GM21619 (cell line): ENCODE data around the gene SND1.

ENCODE experiments used
- ATAC-seq: cut with Tn5 transposase; IDR thresholded peaks from one replicate; pipeline ENCODE4 v1.9.1; 2021; ENCODE audit not compliant: unreplicated experiment

SND1 gene

DNA sequence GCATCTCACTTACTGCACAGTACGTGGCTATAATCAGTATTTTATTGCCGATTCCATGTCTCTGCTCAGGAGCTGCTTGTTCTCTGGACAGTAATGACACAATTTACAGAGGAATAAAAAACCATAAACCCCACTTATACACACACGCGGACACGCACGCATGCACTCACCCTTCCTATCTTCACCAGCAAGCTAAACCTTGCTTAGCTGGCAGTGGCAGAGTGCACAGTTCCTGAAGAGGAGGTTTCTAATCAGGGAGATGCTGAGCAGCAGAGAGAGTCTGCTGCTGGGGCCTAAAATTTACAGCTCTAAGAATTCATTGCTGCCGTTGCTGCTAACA lies 66.3 kb downstream of the SND1 start:
- no peak for ATAC-seq

DNA sequence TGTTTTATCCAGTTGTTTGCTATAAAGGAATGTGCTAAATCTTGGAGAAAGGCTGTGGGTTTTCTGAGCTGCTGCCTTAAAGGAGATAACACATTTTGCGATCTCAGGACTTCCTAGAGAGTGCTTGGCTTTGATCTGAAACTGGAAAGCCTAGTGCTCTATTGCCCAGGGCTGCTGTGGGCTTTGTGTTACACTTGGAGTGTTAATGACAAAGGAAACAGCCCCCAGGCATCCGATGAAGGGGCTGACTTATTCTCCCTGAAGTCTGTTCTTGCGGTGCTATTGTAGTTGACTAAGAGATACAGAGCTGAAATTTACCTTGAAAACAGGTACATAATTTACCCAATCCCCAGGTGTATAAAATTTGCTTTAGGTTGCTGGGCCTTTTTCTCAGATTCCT lies 74.5 kb downstream of the SND1 start:
- no peak for ATAC-seq

DNA sequence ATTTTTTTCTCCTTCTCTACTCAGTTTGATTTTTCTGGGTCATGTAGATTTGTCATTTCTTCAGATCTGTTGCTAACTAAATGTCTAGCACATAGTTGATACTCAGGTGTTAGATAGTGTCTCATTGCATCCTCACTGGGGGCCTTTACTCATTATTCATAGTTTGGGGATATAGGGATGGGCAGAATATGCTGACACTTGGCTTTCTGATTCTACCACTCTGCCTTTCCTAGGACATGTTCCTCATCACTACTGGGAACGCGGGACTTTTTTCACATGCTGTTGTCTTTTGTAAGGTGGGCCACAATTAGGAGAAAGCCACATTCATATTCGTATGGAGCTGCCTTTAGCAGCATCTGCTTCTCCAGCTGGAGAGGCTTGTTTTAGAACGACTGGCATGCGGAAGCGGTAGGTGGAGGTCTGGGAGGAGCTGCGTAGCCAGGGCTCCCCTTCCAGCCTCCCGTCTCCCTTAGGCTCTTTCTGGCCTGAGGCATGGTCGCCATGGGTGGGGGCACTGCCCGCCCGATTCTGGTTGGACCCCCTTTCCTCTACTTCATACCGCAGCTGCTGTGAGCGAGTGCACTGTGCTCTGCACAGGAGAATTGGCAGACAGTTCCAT lies 78.8 kb downstream of the SND1 start:
- no peak for ATAC-seq

DNA sequence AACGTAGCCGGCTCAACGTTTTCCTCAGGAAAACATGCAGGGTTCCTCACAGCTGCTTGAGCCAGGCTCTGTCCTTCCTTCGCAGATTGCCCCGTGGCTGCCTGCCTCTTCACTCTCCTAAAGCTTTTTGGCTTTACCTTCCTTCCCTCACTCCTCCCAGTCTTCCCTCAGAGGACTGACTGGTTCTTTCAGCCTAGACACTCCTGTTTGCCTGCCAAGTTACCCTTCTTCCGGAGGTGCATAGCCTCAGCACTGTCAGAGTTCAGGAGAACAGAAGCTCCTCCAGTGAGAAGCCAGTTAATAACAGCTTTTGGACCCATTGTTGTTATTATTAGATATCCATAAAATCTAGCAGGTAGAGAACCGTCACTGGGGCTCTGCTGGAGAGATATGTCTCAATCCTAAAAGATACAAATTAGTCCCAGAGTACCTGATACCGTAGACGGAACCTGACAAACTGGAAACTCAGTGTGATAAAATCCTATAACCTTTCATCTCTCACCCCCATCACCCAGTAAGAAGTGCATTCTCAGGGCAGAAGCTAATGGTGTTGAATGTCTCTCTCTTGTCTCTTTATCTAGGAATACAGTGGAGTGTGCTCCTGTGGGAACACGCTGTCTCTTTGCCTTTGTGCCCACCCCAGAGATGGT lies 79.6 kb downstream of the SND1 start:
- ATAC-seq = no peak

DNA sequence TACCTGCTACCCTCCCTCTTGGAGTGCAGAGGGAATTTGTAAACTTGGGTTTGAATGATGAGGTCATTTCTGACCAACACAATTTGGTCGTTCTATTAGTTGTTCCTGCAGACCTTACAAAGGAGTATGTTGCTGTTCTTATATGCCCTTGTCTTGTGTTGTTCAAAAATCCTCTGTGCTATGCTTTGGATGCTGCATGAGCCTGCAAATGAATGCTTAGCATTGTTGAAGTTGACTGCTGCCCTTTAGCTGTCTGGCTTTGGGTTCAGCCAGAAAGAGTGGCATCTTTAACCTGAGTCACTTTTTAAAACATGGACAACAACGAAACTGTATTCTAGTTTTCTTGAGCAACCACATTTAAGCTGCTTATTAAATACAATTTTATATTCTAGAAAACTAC lies 80.3 kb downstream of the SND1 start:
- no peak for ATAC-seq

DNA sequence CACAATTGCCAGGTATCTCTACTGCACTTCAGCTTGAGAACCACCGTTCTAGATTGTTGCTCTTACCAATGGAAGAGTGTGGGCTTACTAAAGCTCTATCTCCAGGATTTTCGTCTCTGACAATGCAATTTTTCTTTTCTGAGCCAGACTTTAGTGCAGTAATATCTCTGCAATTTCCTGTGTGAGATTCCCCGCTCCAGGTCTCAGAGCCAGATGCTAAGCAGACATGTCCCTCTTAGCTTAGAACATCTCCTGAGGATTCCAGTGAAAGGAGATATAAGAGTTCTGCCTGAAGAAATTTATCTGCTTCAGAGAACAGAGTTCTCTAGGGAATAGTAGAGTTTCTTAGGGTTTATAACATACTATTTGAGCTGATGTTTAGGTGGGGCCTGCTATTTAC lies 82.0 kb downstream of the SND1 start:
- no peak for ATAC-seq

DNA sequence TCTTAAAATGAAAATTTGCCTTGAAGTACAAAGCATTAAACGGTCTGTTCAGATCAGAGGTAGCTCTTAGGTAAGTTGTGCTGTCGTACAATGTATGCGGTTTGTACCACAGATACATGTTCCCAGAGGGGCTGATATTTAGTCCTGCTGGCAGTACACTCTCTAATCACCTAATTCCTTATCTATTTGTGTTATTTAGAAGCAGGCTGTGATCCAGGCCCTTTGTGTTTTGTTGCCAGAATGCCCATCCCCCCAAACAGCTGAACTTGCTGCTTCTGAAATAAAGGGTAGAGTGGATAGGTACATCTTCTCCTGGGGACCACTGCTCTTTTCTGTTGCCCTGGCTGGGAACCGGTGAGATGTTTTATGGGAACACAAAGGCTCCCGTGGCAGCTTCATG lies 84.5 kb downstream of the SND1 start:
- ATAC-seq = no peak

DNA sequence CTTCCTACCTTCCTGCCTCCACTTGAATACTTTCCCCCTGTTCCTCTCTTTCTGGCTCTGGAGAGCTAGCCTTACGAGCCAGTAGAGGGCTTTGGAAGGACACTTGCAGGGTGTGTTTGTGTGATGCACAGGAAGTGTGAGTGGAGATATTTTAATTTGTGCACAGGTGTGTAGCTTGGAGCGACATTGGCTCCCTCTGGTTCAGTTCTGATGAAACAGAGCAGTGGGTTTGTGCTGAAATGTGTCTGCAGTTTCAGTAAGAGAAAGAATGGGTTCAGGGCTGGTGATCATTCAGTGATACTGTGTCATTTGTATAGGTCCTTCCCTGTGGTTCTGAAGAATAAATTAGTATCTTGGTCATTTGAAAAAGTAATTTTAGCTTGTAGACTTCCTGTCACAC lies 86.9 kb downstream of the SND1 start:
- ATAC-seq = no peak

DNA sequence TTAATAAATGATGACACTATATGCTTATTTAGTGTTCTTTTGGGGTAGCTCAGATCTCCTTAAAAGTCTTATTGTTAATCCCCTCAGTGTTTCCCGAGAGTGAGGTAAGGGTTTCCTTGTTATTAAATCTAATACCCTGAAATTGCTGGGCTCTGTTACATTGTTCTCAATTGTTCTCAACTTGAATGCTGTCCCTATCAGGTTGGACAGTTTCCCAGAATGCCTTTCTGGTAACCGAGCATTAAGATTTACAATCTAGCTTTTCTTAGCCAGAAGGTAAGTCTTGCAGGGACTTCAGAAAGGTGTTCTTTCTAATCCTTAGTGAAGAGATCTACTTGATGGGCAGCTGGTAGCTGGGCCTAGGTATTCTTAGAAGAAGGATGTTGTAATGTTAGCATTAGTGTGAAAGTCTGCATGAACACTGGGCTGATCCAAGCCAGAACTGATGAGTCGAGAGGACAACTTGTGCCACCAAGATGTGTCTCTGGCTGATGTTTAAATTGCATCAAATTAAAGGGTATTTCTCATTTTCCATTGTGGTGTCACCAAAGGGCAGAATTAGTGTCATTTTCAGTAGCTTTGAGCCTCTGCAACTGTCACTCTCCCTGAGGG lies 89.9 kb downstream of the SND1 start:
- no peak for ATAC-seq

DNA sequence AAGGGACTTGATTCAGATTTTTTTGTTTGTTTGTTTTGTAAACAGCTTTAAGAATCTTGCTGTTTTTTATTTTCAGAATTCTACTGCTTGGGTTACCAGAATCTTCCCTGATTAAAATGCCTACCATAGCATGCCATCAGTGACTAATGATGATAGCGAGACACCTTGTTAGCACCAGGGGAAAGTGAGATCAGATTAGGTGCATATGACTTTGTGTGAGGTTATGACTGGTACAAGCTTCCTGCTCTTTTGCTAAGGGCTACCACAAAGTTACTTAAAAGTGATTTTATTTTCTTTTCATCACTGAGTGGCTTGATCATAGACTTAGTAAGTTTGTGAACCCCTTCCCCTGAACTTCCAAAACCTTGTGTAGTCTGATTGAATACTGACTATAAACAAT lies 93.5 kb downstream of the SND1 start:
- no peak for ATAC-seq

DNA sequence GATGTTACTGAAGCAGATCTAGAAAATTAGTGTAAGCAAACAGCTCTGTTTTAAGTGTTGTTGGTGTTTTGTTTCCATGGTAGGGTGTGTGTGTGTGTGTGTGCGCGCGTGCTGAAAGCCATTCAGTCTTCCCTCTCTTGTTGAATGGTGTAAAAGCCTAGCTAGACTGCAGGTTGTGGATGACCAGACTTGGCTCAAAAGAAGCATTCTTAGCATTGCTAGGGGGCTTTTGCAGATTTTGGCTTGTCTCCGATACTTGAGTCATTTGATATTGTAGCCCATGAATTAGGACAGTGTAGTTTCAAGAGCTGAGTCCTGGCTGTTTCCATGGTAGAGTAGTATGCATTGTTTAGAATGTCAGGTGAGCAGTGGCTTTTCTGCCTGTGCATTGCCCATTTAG lies 99.1 kb downstream of the SND1 start:
- no peak for ATAC-seq

DNA sequence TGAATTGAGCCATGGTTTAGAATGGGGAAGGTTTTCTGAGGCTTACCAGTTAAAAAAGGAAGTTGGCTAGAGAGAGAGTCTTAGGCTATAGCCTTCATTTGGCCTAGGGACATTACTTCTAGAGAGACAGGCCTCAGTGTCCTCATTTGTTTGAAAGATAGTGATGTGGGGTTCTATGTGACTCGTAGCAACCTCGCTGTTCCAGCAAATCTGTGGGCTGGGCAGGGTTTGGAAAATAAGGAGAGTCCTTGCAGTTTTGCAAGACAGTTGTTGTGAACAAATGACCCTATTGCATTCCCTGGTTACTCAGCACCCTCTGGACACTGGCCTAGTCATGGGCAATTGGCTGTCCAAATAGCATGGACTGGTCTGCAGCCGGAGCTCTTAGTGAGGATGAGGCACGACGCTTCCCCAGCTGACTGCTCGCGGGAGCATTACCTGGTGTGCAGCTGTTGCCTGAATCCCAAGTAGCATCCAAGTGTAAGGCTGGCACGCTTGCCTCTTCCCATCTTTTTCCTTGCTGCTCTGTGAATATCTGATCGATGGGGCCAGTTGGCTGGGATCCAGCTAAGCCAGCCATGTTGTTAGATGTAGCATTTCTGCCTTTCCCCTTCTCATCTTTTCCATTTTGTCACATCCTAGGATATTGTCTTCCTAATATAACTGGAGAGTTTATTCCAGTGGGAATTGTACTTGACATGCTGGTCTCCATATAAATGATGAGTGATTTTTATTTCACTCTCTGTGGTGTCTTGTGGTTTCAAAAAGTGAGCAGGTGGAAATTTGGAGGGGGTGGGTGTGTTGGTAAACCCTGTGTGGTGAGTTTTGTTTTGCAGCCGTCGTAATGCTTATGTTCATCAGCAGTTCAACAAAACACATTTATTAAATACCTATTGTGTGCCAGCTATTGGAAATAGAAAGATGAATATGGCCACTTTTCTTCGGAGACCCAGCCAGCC lies 99.8 kb downstream of the SND1 start:
- ATAC-seq = no peak

DNA sequence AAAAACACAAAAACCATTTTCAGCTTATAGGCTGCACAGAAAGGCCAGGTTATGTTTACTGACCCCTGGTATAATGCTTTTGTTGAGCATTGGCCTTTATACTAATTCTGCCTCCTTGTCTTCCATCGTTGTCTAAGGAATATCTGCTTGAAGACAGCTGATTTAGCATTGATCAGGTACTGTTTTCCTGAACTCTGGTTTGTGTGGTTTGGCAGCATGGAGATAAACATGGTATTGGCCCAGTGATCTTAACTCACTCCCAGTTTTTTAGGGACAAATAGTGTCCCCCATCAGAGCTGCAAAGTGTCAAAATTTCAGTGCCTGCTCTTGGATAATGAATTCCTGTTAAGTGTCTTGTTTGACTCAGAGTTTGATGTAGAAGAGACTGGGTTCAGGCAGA lies 100.8 kb downstream of the SND1 start:
- no peak for ATAC-seq

DNA sequence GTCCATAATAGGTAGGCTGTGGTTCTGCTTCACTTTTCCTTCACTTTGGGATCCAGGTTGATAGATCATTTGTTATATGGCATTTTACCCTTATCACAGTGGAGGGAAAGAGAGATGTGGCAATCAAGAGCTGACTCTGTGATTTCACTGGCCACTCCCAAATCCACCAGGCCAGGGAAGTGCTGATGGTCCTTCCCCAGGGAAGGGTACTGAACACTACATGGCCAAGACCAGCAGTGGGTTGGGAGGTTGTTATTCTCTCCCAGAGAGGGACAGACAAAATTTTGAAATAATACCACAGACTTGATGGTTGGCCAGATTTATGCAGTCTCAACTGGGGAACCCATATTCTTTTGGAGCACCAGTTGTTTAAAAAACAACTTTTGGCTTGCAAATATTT lies 102.5 kb downstream of the SND1 start:
- no peak for ATAC-seq

DNA sequence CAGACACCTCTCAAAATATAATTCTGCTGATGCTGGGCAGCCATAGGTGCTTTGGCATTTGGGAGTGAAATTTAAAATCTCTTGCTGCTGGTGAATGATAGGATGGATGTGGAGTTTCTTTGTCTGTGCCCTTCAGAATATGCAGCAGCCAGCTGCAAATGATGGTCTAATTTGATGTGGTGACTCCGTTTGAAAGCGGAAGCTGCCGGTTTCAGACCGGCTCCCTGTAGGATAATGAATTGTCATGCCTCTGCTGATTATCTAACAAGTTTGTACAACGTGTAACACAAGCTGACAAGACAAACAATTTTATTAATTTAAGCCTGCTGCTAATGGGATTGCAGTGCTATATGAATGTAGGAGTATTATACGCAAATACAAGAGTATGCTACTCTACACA lies 103.5 kb downstream of the SND1 start:
- no peak for ATAC-seq

DNA sequence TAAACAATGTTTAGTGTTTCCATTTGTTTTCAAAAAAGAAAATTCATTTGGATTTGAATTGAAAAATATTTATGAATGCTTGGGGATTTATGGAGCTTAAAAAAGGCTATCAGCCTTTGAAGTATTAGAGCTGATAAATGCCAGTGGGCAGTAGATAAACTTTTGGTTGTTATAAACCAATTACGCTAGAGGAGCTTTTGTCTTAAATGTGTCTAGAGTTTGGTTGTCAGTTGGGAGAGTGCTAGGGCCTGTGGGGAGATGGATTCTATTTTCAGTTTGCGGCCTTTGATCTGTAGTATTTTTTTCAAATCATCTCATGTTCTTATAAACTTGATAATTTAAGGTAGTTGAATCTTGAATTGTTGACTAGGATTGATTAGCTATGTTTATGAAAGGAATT lies 104.0 kb downstream of the SND1 start:
- ATAC-seq = no peak

DNA sequence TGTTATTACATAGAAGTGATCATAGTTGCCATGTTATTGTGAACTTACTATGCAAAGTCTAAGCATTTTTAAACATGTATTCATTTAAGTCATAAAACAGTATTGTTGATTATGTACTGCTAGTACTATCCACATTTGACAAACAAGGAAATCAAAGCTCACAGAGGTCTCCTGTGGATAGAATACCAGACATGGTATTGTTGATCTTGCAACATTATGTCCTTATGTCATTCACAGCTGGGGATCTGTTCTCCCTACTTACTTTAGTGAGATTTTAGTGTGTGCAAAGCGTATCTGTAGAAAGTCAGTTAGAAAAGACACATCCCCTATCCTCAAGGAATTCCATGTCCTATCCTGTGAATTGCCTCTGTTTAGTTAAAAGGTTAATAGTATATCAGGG lies 106.1 kb downstream of the SND1 start:
- no peak for ATAC-seq

DNA sequence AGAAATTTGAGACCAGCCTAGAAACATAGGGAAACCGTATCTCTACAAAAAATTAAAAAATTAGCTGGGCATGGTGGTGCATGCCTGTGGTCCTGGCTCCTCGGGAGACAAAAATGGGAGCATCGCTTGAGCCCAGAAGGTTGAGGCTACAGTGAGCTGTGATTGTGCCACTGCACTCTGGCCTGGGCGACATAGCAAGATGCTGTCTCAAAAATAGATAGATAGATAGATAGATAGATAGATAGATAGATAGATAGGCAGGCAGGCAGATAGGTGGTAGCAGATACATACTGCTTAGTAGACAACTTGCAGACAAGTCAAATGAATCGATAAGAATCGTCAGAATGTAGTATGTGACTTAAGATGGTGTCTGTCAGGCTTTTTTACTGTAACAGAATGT lies 106.9 kb downstream of the SND1 start:
- no peak for ATAC-seq

DNA sequence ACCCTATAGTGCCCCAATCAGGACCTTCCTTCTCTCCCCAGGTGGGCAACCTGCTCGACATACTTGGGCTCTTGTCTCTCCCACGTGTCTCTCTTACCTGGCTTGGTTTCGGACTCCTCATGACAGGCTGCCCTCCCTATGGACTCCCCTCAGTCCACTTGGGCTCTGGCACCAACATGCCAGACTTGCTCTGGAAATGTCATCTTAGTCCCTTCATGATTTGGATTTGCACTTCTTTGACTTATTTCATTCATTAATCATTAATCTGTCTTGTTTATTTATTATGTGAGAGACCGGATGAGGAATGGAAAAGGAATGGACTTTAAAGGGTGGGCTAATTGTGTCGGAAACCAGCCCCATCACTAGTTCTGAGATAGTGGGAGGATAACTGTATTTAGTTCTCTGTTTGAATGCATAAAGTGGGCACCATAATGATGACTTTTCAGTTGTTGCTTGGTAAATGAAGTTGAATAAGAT lies 108.0 kb downstream of the SND1 start:
- no peak for ATAC-seq

DNA sequence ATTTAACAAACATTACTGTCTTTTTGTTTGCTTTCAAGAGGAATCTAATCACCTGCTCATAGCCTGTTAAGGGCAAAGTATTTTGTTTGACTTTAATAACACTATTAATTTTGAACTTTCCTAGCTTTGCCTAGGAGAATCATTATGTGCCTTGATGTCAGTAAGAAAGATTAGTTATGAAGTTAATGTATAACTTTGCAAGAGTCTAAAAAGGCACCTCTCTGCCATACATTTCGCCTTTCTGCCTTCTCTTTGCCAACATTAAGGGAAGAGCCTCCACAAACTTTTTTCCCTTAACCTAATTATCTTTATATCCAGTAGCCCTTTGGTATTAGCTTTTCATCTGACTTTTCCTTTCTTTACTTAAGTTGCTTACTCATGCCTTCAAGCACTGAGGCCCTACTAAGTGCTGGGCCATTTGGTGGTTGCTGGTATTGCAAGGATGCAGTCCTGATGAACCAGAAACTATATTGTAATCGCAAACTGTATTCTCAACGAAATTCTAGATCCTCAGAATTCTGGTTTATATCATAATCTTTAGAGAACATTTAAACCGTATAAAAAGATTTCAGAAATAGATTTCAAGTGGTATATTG lies 108.5 kb downstream of the SND1 start:
- ATAC-seq = no peak

DNA sequence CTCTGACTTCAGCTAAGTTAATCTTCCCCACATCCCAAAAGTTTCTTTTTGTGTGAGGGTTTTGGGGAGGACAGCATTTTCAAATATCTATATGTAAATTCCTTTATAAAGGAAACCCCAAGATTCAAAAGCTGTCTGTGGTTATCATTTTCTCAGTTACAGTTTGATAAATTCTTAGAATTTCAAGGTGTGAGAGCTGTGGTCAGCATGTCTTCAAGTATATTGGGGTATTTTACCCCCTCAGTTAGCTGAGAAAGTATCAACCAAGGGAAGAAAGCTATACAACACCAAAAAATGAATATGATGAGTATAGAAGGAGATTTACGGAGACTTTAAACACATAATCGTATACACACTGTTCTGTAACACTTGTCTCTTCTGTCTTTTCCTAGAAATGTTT lies 109.2 kb downstream of the SND1 start:
- ATAC-seq = no peak
